GM19324 (cell line): ENCODE measurements around the gene CASP7.
"Not testable (repeated sequence)": the region's sequence is repeated elsewhere in the genome, so short reads cannot be mapped to it uniquely, and the experiment has no call there.

Experiments used
- ATAC-seq: cut with Tn5 transposase; IDR thresholded peaks from one replicate; pipeline ENCODE4 v1.9.1; 2021; ENCODE audit warnings: mild to moderate bottlenecking, moderate library complexity; ENCODE audit not compliant: unreplicated experiment, low FRiP score

Gene CASP7

GRCh38 chr10:113751181-113751732 lies 71.5 kb downstream of the CASP7 start, which contains the start of gene PLEKHS1:
PLEKHS1 (plus strand) TSS chr10:113751682; CDS start chr10:113755278, 3,596 bp downstream.
- ATAC-seq, result no peak

- no peak for ATAC-seq
These were observed 72.8 kb downstream of the CASP7 start for GRCh38 chr10:113752553-113752952.

GRCh38 chr10:113753020-113753692 lies 73.4 kb downstream of the CASP7 start:
- ATAC-seq, result no peak

GRCh38 chr10:113754125-113754524 lies 74.4 kb downstream of the CASP7 start:
- ATAC-seq, result no peak

GRCh38 chr10:113754768-113755167 lies 75.1 kb downstream of the CASP7 start:
- no peak for ATAC-seq

GRCh38 chr10:113756940-113757543 lies 77.3 kb downstream of the CASP7 start:
- ATAC-seq, result no peak

GRCh38 chr10:113762083-113762482 lies 82.4 kb downstream of the CASP7 start:
- no peak for ATAC-seq

GRCh38 chr10:113764582-113764981 lies 84.9 kb downstream of the CASP7 start:
- no peak for ATAC-seq

- ATAC-seq, result no peak
These were observed 86.2 kb downstream of the CASP7 start for GRCh38 chr10:113765910-113766309.

- no peak for ATAC-seq
These were observed 87.5 kb downstream of the CASP7 start for GRCh38 chr10:113767222-113767621.

GRCh38 chr10:113770346-113770745 lies 90.6 kb downstream of the CASP7 start:
- no peak for ATAC-seq

- not testable (repeated sequence) for ATAC-seq
These were observed 91.4 kb downstream of the CASP7 start for GRCh38 chr10:113771131-113771530.

GRCh38 chr10:113775686-113776294 lies 96.1 kb downstream of the CASP7 start:
- ATAC-seq, result no peak

GRCh38 chr10:113776553-113776952 lies 96.8 kb downstream of the CASP7 start:
- no peak for ATAC-seq
